Umbilical cord (tissue), 2 donors: ENCODE measurements around the gene CAMTA1. TPM values are rescaled to one million over a fixed set of nuclear protein-coding genes. Genes with fewer than 3 reads are reported as not detected.
A peak's percentile ranks its signal among the peaks of the same experiment; 100 is the strongest.

ENCODE experiments used
- DNase-seq: peaks from one replicate; pipeline ENCODE4 v3.0.0-alpha.2; 2015; ENCODE audit warnings: low spot score
- total RNA-seq: library from RNA; depleted of rRNA; stranded (reverse); fragments of >200 nt; gene quantifications from one replicate; pipeline ENCODE4 v1.2.3, GENCODE V29; 2014; ENCODE audit warnings: low replicate concordance; ENCODE audit not compliant: insufficient read depth

CAMTA1 gene
- total RNA-seq, 1 donor from 2014 or later: 29.6 TPM

GRCh38 chr1:7507285-7508019 lies 722.2 kb downstream of the CAMTA1 start:
- no peak for DNase-seq

- DNase-seq: no peak
Measured at GRCh38 chr1:7508052-7508933, 723.0 kb downstream of the CAMTA1 start.

GRCh38 chr1:7508934-7509519 lies 723.8 kb downstream of the CAMTA1 start:
- DNase-seq: peak; percentile 49

DNA sequence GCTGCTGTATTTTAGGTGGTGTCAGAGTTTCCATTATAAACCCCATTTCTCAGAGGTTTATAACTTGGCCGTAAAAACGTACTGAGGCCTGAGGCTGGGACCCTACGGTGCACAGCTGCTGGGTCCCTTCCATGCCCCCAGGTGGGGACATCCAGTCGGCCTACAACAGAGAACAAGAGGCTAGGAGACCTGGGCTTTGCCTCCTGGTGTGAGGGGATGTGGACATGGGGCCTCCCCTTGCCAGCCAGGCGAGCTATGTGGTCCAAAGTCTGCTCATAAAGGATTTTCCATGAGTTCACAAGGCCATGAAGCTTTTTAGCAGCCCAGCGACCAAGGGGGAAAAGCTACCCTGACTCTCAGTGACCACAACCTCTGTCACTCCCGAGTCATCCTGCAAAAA lies 724.3 kb downstream of the CAMTA1 start:
- DNase-seq: no peak

GRCh38 chr1:7510389-7510931 lies 725.2 kb downstream of the CAMTA1 start:
- no peak for DNase-seq

DNA sequence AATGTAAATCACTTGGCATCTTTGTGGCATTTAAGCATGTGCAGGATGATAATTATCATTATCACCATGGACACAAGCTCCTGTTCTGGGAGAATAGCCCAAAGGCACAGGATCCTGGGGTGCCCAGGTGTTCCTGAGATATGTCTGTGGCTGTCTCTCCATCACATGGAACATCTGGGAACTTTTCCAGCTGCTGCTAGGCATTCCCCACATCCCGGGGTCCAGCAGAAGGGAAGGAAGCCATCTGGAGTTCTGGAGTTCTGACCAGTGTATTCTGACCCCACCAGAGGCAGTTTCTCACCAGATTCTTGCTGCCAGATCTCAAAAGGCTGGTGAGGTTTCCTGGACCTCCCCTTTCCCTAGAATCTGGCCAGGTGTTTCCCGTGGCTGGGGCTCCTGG lies 726.1 kb downstream of the CAMTA1 start:
- DNase-seq: no peak

- DNase-seq: no peak
Measured at GRCh38 chr1:7513081-7513480, 727.8 kb downstream of the CAMTA1 start.

GRCh38 chr1:7515175-7515574 lies 729.9 kb downstream of the CAMTA1 start:
- DNase-seq: no peak

- DNase-seq: no peak
Measured at GRCh38 chr1:7515904-7516303, 730.6 kb downstream of the CAMTA1 start.

- peak; percentile 55 for DNase-seq
Measured at GRCh38 chr1:7516341-7516740, 731.1 kb downstream of the CAMTA1 start.

DNA sequence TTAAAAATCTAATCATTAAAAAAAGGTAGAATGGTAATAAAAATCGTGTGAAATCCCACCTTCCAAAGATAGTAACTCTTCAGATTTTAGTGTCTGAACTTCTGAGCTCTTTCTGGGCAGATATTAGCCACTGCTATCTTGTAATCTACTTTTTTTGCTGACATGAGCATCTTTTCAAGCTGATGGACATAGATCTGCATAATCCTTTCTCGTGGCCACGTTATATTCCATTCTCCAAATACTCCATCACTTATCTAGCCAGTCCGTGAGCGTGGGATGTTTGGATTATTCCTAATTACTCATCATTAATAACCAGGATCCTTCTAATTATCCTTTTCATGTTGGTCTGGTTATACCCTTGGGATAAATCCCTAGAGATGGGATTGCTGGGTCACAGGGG lies 731.7 kb downstream of the CAMTA1 start:
- no peak for DNase-seq

DNA sequence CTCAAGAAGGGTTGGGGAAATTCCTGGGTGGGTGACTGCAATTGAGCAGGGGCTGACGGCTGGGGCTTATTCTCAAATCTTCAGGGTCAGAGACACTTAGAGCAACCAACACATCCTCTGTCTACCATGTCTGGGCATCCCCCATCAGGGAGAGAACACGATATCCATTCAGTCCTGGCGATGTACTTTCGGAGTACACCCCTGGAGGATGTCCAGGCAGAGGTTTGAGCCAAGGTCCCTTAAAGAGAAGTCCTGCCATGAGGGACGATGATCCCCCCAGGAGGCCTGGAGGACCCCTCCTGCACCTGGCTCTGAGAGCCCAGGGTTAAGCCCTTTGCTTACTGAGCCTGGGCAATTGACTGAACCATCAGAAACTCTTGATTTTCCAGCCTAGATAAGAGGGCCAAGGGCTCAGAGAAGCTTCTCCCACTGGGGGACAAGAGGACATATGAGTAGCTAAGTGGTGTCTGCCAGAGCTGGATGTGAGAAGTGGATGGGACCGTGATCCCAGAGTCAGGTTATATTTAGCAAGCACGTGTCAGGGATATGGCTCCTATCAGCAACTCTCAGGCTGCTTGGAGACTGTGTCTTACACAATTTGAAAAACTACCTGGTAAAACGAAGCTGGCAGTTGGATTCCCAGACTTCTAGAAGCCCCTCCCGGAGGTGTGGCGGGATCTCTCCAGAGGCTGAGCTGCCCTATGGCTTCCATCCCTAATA lies 732.5 kb downstream of the CAMTA1 start:
- DNase-seq: no peak

DNA sequence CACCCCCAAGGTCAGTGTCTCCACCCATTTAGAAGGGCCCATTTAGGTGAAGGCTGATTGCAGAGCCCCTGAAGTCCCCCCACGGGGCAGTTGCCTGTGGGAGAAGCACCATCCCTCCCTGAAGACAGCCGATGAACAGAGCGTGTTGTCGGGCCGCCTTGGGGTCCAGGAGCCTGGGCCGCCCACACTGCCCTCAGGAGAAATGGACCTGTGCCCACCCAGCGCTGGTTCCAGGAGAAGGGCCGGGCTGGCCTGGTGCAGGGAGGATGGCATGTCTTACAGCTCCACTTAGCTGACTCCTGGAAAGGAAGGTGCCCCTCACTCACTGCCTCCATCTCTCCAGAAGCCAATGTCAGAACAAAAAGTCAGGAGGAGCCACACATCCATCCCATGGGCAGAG lies 733.2 kb downstream of the CAMTA1 start:
- DNase-seq: no peak

DNA sequence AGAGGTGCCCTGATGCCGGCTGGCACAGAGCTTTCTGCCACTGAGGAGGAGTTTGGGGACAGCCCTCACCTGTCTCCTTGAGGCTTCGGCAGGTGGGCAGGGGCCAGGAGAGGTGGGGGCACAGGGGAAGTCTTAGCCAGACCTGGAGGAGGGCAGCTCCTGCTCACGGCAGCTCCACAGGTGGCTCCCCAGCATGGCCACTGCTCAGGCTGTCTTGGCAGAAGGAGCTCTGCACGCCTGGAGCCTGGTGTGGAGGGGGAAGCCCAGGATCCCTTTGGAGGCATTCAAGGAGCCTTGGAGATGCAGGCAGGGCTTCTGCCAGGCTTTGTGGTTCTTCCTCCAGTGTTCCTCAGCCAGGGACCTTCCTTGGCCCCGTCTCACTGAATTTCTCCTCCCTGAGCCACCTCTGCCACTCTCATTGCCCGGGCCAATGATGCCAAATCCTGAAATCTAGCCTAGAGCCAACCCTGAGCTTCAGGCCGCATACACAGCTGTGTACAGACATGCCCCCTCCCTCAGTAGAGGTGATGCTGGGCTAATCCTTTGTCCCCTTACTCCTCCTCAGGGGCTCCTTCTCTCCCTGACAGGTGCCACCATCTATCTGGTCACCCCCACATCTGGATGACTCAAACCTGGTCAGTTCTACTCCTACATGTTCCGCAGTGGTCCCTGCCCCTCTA lies 734.1 kb downstream of the CAMTA1 start:
- DNase-seq: no peak

DNA sequence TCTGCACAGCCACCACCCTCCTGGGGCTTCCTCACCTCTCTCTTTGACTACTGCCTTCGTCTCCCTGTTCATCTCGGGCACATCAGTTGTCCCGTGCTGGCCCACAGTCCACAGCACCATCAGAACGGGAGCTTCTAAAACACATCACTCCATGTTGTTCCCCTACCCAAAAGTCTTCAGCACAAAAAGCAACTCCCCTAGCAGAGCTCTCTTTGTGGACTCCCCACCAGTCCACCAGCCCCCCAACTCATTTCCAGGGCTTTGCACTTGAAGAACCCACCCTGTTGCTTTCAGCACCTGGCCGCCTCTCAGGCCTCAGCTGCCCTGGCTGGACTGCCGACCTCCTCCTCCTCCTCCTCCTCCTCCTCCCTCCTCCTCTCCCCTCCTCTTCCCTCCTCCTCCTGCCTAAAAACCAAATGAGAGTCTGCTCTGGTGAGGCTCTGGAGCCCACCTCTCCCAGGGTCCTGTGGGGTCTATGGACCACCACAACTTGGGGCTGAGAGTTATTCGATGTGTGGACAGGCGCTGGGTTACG lies 734.7 kb downstream of the CAMTA1 start:
- DNase-seq: no peak

DNA sequence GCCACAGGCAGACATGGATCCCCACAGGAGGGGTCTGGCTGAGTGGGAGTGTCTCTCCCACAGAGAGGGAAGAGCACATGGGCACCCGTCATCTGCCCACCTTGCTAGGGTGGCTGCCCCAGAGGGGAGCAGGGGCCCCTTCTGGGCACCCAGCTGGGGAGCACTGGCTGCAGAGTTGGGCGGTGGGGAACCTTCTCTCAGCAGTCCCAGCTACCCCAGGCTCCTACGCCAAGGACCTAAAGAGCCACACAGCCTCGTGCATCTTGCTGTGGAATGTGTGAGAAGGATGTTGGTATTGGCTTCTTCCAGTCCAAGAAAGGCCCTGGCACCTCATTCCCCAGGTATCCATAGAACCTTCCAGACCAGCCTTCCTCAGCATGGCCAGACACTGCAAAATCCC lies 735.2 kb downstream of the CAMTA1 start:
- no peak for DNase-seq

- DNase-seq: peak; percentile 82
Measured at GRCh38 chr1:7524341-7525337, 739.4 kb downstream of the CAMTA1 start.

- no peak for DNase-seq
Measured at GRCh38 chr1:7525338-7526063, 740.2 kb downstream of the CAMTA1 start.
